OCI-LY1 (cell line): ENCODE measurements around the gene CFP.

Experiments used
- EZH2 ChIP-seq: fragments of 200-600 bp; sonication (generic), shearing (Covaris generic); IDR thresholded peaks from 2 replicates; pipeline ENCODE4 v1.8.0; 2017; ENCODE audit warnings: borderline replicate concordance, mixed run types, mild to moderate bottlenecking, antibody characterized with exemption, low read length, moderate library complexity, mixed read lengths
- TF ChIP-seq, protein P1 (sequence below): fragments of 200-600 bp; sonication (generic), shearing (Covaris generic); IDR thresholded peaks from 2 replicates; pipeline ENCODE4 v1.5.1; 2017; ENCODE audit warnings: mild to moderate bottlenecking, antibody characterized with exemption, low read length, moderate library complexity, mixed read lengths

DNA sequence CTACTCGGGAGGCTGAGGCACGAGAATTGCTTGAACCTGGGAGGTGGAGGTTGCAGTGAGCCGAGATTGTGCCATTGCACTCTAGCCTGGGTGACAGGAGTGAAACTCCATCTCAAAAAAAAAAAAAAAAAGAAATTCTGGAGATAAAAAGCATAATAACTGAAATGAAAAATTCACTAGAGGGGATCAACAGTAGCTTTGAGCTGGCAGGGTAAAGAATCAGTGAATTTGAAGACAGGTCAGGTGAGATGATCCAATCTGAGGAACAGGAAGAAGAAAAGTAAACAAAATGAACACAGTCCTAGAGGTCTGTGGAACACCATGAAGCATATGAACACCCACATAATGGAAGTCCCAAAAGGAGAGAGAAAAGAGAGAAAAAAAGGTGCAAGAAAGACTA is 32.5 kb downstream of the CFP start:
- TF ChIP-seq, protein P1, sequence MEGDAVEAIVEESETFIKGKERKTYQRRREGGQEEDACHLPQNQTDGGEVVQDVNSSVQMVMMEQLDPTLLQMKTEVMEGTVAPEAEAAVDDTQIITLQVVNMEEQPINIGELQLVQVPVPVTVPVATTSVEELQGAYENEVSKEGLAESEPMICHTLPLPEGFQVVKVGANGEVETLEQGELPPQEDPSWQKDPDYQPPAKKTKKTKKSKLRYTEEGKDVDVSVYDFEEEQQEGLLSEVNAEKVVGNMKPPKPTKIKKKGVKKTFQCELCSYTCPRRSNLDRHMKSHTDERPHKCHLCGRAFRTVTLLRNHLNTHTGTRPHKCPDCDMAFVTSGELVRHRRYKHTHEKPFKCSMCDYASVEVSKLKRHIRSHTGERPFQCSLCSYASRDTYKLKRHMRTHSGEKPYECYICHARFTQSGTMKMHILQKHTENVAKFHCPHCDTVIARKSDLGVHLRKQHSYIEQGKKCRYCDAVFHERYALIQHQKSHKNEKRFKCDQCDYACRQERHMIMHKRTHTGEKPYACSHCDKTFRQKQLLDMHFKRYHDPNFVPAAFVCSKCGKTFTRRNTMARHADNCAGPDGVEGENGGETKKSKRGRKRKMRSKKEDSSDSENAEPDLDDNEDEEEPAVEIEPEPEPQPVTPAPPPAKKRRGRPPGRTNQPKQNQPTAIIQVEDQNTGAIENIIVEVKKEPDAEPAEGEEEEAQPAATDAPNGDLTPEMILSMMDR: no peak
- no peak for TF ChIP-seq EZH2
